ENCODE data around the gene RGS3.

GRCh38 chr9:113483676-113484257 lies 20.2 kb downstream of the RGS3 start:
- TF ChIP-seq CTCF (IDR thresholded peaks at IDR 0.05; ENCODE audit: low read length): no peak
- TF ChIP-seq EZH2 (optimal IDR thresholded peaks at IDR 0.05; ENCODE audit: low read depth, low read length): no peak

All from MM.1S (cell line).